CD4-positive, alpha-beta memory T cell (primary cell): ENCODE results near the gene CNTN4. TPM values are rescaled to one million over a fixed set of nuclear protein-coding genes. Genes with fewer than 3 reads are reported as not detected.

ENCODE experiments used
- CTCF ChIA-PET: fragments of 350-600 bp; sonication (Branson Sonifier 250); formaldehyde crosslinking; loops from one replicate; lab custom pipeline; 2021; ENCODE audit warnings: inconsistent platforms; ENCODE audit not compliant: partially characterized antibody; lab: Charles Lee
- POLR2A ChIA-PET: fragments of 350-600 bp; sonication (Branson Sonifier 250); formaldehyde crosslinking; loops from one replicate; lab custom pipeline; 2021; ENCODE audit not compliant: partially characterized antibody; lab: Charles Lee
- DNase-seq, 5 donors: peaks; one replicate each; pipeline versions ENCODE4 v3.0.0 to v3.0.0-alpha.2; 2020 to 2022; ENCODE audit warnings: mixed read lengths in 1 of 5
- H3K27ac ChIP-seq: one replicate; pipeline ENCODE4 v1.7.0; 2013; ENCODE audit warnings: low read depth, low read length
- H3K27me3 ChIP-seq: 2 replicates; pipeline ENCODE4 v1.7.0; 2013; ENCODE audit warnings: mild to moderate bottlenecking, low read length, moderate library complexity; ENCODE audit not compliant: insufficient read depth
- H3K36me3 ChIP-seq: 2 replicates; pipeline ENCODE4 v1.7.0; 2013; ENCODE audit warnings: mild to moderate bottlenecking, low read length, moderate library complexity; ENCODE audit not compliant: insufficient read depth
- H3K4me1 ChIP-seq: 2 replicates; pipeline ENCODE4 v1.7.0; 2013; ENCODE audit warnings: mild to moderate bottlenecking, low read length, moderate library complexity; ENCODE audit not compliant: insufficient read depth
- H3K4me3 ChIP-seq, 2 donors: one replicate each; pipeline ENCODE4 v1.7.0; 2013; ENCODE audit warnings: low read length in 2 of 2, mild to moderate bottlenecking in 1 of 2
- H3K9me3 ChIP-seq, 2 donors: one replicate each; pipeline ENCODE4 v1.7.0; 2013; ENCODE audit warnings: low read length in 2 of 2, control low read depth in 1 of 2; ENCODE audit not compliant: control insufficient read depth in 1 of 2
- H3K27ac Mint-ChIP-seq, 7 donors: one replicate each; pipeline ENCODE4 v1.8.0; 2020 to 2021; ENCODE audit warnings: mixed read lengths in 7 of 7, mild to moderate bottlenecking in 6 of 7, inconsistent platforms in 3 of 7, moderate library complexity in 3 of 7
- H3K27me3 Mint-ChIP-seq, 2 donors: one replicate each; pipeline ENCODE4 v1.8.0; 2020 to 2021; ENCODE audit warnings: mixed read lengths in 2 of 2
- H3K36me3 Mint-ChIP-seq, 2 donors: one replicate each; pipeline ENCODE4 v1.8.0; 2020 to 2021; ENCODE audit warnings: mixed read lengths in 2 of 2, inconsistent platforms in 1 of 2, mild to moderate bottlenecking in 1 of 2
- H3K4me1 Mint-ChIP-seq, 4 donors: one replicate each; pipeline ENCODE4 v1.8.0; 2020 to 2021; ENCODE audit warnings: mixed read lengths in 4 of 4, mild to moderate bottlenecking in 1 of 4
- H3K4me3 Mint-ChIP-seq, 8 donors: one replicate each; pipeline ENCODE4 v1.8.0; 2020 to 2021; ENCODE audit warnings: mixed read lengths in 8 of 8, mild to moderate bottlenecking in 7 of 8, moderate library complexity in 6 of 8, inconsistent platforms in 3 of 8
- H3K9me3 Mint-ChIP-seq, 8 donors: one replicate each; pipeline ENCODE4 v1.8.0; 2020 to 2021; ENCODE audit warnings: mixed read lengths in 8 of 8, mild to moderate bottlenecking in 5 of 8, inconsistent platforms in 3 of 8, moderate library complexity in 1 of 8
- intact Hi-C: fragments of 100-400 bp; cut with micrococcal nuclease; formaldehyde crosslinking; loops from one replicate; pipeline ENCODE4 v1.15.1; 2023
- polyA plus RNA-seq, 2 donors: library from polyadenylated mRNA; unstranded; fragments of 300-500 nt; fragmentation: Illumina TruSeq; gene quantifications; one replicate each; pipeline ENCODE4 v1.2.3, GENCODE V29; 2021
- total RNA-seq, 2 experiments: library from RNA; stranded (reverse); gene quantifications; one replicate each; pipeline ENCODE4 v1.2.3, GENCODE V29; 2021

The CNTN4 gene
- total and polyA plus RNA-seq, 4 experiments from 2014 or later: not detected

DNA sequence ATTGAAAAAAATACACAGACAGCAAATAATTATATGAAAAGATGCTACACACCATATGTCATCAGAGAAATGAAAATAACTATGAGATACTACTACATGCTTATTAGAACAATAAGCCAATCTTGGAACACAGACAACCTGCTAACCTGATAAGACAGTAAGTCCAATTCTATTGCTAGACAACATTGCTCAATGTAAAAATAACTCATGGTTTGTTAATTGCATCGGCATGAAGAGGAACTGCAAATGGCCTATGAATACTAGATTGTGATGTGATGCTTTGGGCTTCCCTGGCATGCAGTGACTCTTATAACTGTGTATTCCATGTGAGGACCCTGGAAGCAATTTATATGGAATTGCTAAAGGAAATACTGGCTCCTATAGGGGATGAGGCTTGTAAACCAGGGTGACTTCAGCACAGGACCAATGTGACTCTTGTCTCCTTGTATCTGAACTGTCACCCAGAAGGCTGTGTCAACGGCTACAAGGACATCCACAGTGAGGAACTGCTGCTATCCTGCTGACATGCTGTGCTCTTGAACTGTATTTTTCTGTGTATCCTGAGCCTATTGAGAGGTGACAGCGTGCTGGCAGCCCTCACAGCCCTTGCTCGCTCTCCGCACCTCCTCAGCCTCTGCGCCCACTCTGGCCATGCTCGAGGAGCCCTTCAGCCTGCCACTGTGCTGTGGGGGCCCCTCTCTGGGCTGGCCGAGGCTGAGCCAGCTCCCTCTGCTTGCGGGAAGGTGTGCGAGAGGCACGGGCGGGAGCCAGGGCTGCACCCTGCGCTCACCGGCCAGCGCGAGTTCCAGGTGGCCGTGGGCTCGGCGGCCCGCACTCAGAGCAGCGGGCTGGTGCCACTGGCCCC lies 385.7 kb downstream of the CNTN4 start:
- no peak for DNase-seq
- CTCF ChIA-PET: no interaction called here
- H3K9me3 Mint-ChIP-seq: peaks cover 0 to 4% (median under 1%) of the 10 kb centered on the region in 8 donors
- Histone ChIP-seq H3K9me3 (no peaks in the 10 kb centered on the region), H3K4me1 (no peaks in the 10 kb centered on the region), H3K4me3 (no peak overlapping the region), H3K27me3 (no peaks in the 10 kb centered on the region), H3K27ac (no peak overlapping the region), H3K36me3 (no peaks in the 10 kb centered on the region)
- H3K4me1 Mint-ChIP-seq: no peaks in the 10 kb centered on the region
- no peaks in the 10 kb centered on the region for H3K36me3 Mint-ChIP-seq
- H3K4me3 Mint-ChIP-seq: no peak overlapping the region
- no peak overlapping the region for H3K27ac Mint-ChIP-seq
- H3K27me3 Mint-ChIP-seq: no peaks in the 10 kb centered on the region
- POLR2A ChIA-PET: no interaction called here
- intact Hi-C loops: no loop called here

DNA sequence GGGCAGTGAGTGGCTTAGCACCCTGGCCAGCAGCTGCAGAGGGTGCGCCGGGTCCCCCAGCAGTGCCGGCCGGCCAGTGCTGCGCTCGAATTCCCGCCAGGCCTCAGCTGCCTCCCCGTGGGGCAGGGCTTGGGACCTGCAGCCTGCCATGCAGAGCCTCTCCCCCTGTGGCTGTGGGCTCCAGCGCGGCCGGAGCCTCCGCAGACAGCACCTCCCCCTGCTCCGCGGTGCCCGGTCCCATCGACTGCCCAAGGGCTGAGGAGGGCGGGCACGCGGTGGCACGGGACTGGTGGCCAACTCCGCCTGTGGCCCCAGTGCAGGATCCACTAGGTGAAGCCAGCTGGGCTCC lies 386.3 kb downstream of the CNTN4 start:
- intact Hi-C loops: no loop called here
- H3K9me3 Mint-ChIP-seq: peaks cover 0 to 4% (median under 1%) of the 10 kb centered on the region in 8 donors
- Histone ChIP-seq H3K9me3 (no peaks in the 10 kb centered on the region), H3K4me1 (no peaks in the 10 kb centered on the region), H3K4me3 (no peak overlapping the region), H3K27ac (no peak overlapping the region), H3K27me3 (no peaks in the 10 kb centered on the region), H3K36me3 (no peaks in the 10 kb centered on the region)
- no peaks in the 10 kb centered on the region for H3K27me3 Mint-ChIP-seq
- H3K27ac Mint-ChIP-seq: no peak overlapping the region
- ChIA-PET POLR2A (no interaction called here), CTCF (no interaction called here)
- DNase-seq: no peak
- no peaks in the 10 kb centered on the region for H3K4me1 Mint-ChIP-seq
- H3K36me3 Mint-ChIP-seq: no peaks in the 10 kb centered on the region
- no peak overlapping the region for H3K4me3 Mint-ChIP-seq

DNA sequence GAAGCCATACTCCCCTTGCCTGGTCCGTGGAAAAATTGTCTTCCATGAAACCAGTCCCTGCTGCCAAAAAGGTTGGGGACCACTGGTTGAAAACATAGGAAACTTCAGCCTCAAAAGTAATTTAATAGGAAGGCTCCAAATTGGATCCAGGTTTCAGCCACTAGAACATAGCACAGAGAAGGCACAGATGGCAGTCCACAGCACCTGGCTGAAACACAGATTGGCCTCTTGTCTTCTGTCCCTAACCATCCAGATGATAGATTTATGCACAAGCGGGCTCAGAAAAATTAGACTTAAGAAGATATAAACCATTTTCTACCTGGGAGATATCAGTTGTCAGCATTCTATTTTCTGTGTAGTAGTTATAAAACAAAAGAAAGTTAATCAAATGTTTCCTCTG lies 397.1 kb downstream of the CNTN4 start:
- Mint-ChIP-seq H3K4me1 (no peaks in the 10 kb centered on the region), H3K27ac (no peak overlapping the region), H3K27me3 (no peaks in the 10 kb centered on the region), H3K36me3 (no peaks in the 10 kb centered on the region), H3K9me3 (peaks cover 0 to 3% (median 0%) of the 10 kb centered on the region in 8 donors), H3K4me3 (no peak overlapping the region)
- H3K4me1 ChIP-seq: no peaks in the 10 kb centered on the region
- ChIA-PET POLR2A (no interaction called here), CTCF (interaction anchor here (0.6 kb wide), 1 partner anchor 64 kb away, joined by 3 read pairs; no protein-coding TSS in a partner anchor)
- no peak overlapping the region for H3K27ac ChIP-seq
- H3K36me3 ChIP-seq: no peaks in the 10 kb centered on the region
- no peaks in the 10 kb centered on the region for H3K9me3 ChIP-seq
- no peak for DNase-seq
- H3K4me3 ChIP-seq: no peak overlapping the region
- H3K27me3 ChIP-seq: no peaks in the 10 kb centered on the region
- intact Hi-C loops: no loop called here

DNA sequence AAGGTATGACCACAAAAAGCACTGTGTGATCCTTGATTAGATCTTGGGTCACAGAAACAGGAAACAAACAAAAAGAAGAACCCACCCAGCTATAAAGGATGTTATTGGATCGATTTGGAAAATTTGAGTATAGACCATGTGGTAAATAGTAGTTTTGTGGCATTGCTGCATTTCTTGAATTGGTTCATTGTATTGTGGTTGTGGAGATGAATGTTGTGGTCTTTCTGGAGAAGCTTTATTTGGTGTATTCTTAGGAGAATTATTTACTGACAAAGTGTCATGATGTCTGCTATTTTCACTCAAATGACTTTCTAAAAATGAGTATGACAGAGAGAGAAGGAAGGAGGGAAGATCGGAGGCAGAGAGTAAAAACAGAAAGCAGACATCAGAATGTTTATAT lies 406.2 kb downstream of the CNTN4 start:
- peaks cover 0 to 6% (median 2%) of the 10 kb centered on the region in 4 donors for H3K4me1 Mint-ChIP-seq
- Histone ChIP-seq H3K4me3 (no peak overlapping the region), H3K9me3 (no peaks in the 10 kb centered on the region), H3K36me3 (no peaks in the 10 kb centered on the region), H3K27me3 (no peaks in the 10 kb centered on the region), H3K27ac (no peak overlapping the region), H3K4me1 (no peaks in the 10 kb centered on the region)
- ChIA-PET CTCF (no interaction called here), POLR2A (no interaction called here)
- intact Hi-C loops: no loop called here
- no peak overlapping the region for H3K4me3 Mint-ChIP-seq
- DNase-seq: no peak
- H3K36me3 Mint-ChIP-seq: no peaks in the 10 kb centered on the region
- peaks cover 0 to 2% (median 0%) of the 10 kb centered on the region in 8 donors for H3K9me3 Mint-ChIP-seq
- no peak overlapping the region for H3K27ac Mint-ChIP-seq
- H3K27me3 Mint-ChIP-seq: peaks cover 1 to 3% of the 10 kb centered on the region in 2 donors

DNA sequence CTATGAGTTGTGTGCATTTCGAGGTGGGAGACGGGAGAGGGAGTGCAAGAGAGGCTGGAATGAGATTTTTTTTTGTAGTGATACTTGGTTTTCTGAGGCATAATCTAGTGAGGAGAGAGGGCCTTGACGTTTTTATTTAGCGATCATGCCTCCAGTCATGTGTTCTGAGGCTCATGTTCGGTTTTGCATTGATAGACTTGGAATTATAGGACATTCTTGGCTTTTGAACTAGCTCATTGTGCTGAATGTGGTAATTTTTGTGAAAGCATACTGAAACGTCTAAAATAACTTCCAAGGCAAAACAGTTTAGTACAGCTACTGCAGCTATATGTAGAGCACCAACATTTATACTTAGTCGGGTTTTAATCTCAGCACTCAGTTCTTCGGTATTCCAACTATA lies 408.1 kb downstream of the CNTN4 start:
- Histone ChIP-seq H3K4me1 (no peaks in the 10 kb centered on the region), H3K27ac (no peak overlapping the region), H3K4me3 (no peak overlapping the region), H3K27me3 (no peaks in the 10 kb centered on the region), H3K9me3 (no peaks in the 10 kb centered on the region), H3K36me3 (no peaks in the 10 kb centered on the region)
- peaks cover 3 to 4% of the 10 kb centered on the region in 2 donors for H3K27me3 Mint-ChIP-seq
- POLR2A ChIA-PET: no interaction called here
- peaks cover 0 to 2% (median 0%) of the 10 kb centered on the region in 8 donors for H3K9me3 Mint-ChIP-seq
- intact Hi-C loops: no loop called here
- CTCF ChIA-PET: no interaction called here
- no peak overlapping the region for H3K4me3 Mint-ChIP-seq
- no peak overlapping the region for H3K27ac Mint-ChIP-seq
- no peak for DNase-seq
- peaks cover 0 to 6% (median 2%) of the 10 kb centered on the region in 4 donors for H3K4me1 Mint-ChIP-seq
- no peaks in the 10 kb centered on the region for H3K36me3 Mint-ChIP-seq

DNA sequence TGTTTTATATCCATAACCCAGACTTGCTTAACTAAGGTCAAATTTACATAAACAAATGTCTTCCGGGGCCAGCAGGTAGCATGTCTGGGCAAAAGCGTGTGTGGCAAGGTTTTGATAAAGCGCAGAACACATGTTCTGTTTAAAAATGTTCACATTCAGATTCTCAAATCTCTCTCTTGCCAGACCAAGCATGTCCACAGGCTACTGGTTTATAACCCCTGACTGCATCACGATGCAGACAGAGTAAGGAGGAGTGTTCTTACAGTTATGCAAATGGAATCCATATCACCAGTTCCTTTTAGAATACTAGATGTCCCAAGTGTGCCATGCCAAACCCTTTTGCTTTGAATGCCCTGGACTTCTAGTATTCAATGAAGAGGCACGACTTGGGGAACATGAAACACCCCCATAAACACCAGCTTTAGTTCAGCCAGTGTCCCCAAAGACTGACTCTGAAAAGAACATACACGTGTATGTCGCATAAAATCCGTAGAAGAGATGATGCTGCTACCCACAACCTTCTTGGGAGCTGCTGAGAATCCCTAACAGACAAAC lies 412.0 kb downstream of the CNTN4 start:
- Histone ChIP-seq H3K27ac (no peak overlapping the region), H3K36me3 (no peaks in the 10 kb centered on the region), H3K4me1 (no peaks in the 10 kb centered on the region), H3K9me3 (no peaks in the 10 kb centered on the region), H3K27me3 (no peaks in the 10 kb centered on the region), H3K4me3 (no peak overlapping the region)
- Mint-ChIP-seq H3K4me1 (no peaks in the 10 kb centered on the region), H3K36me3 (no peaks in the 10 kb centered on the region), H3K27ac (no peak overlapping the region), H3K27me3 (peaks cover 3 to 4% of the 10 kb centered on the region in 2 donors), H3K9me3 (peaks cover 0 to 2% (median 0%) of the 10 kb centered on the region in 8 donors), H3K4me3 (no peak overlapping the region)
- POLR2A ChIA-PET: no interaction called here
- DNase-seq: no peak
- intact Hi-C loops: no loop called here
- CTCF ChIA-PET: no interaction called here

DNA sequence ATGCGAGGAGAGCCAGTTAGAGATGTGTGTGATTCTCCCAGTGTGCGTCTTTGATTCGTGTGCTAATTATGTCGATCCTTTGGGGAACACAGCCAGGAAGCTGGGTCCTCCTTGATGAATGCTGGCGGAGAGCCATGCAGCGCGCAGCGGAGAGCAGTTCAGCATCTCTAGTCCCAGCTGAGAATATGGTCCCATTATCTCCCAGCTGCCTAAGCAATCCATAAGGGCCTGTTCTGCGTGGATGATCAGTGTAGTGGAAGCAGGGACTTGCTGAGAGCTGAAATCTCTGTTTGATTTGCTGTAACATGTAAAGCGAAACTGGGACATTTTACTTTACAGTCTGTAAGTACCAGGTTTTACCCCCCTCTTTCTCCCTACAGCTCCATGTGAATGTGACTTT lies 412.7 kb downstream of the CNTN4 start:
- POLR2A ChIA-PET: no interaction called here
- H3K9me3 ChIP-seq: no peaks in the 10 kb centered on the region
- H3K27ac ChIP-seq: no peak overlapping the region
- H3K4me3 ChIP-seq: no peak overlapping the region
- no peaks in the 10 kb centered on the region for H3K4me1 Mint-ChIP-seq
- peaks cover 3 to 4% of the 10 kb centered on the region in 2 donors for H3K27me3 Mint-ChIP-seq
- DNase-seq: no peak
- intact Hi-C loops: no loop called here
- H3K4me1 ChIP-seq: no peaks in the 10 kb centered on the region
- no peaks in the 10 kb centered on the region for H3K36me3 Mint-ChIP-seq
- no peaks in the 10 kb centered on the region for H3K27me3 ChIP-seq
- H3K27ac Mint-ChIP-seq: no peak overlapping the region
- no peak overlapping the region for H3K4me3 Mint-ChIP-seq
- peaks cover 0 to 2% (median 0%) of the 10 kb centered on the region in 8 donors for H3K9me3 Mint-ChIP-seq
- H3K36me3 ChIP-seq: no peaks in the 10 kb centered on the region
- CTCF ChIA-PET: no interaction called here
